Natural killer cell (primary cell): ENCODE data around the gene TTYH1. TPM values are rescaled to one million over a fixed set of nuclear protein-coding genes. Genes with fewer than 3 reads are reported as not detected.

Source experiments
- ATAC-seq, 3 donors: fragments of 150-1000 bp in 2 of 3; fragments of 200-7000 bp in 1 of 3; cut with Tn5 transposase; 1 replicate in 1 of 3; 2 replicates in 2 of 3; pipeline ENCODE4 v1.10.0; 2021; ENCODE audit warnings: mild to moderate bottlenecking in 2 of 3, moderate library complexity in 2 of 3
- DNase-seq, 2 donors: peaks; one replicate each; pipeline versions ENCODE4 v3.0.0 to v3.0.0-alpha.2; 2013 to 2021; ENCODE audit warnings: mixed read lengths in 1 of 2
- H3K27ac ChIP-seq: one replicate; pipeline ENCODE4 v1.5.1; 2013; ENCODE audit warnings: mild to moderate bottlenecking, low read length
- H3K27me3 ChIP-seq: one replicate; pipeline ENCODE4 v1.6.1; 2013; ENCODE audit warnings: low read length; ENCODE audit not compliant: control insufficient read depth, insufficient read depth
- H3K36me3 ChIP-seq: one replicate; pipeline ENCODE4 v1.6.1; 2013; ENCODE audit warnings: low read length; ENCODE audit not compliant: control insufficient read depth, insufficient read depth
- H3K4me1 ChIP-seq: one replicate; pipeline ENCODE4 v1.6.1; 2013; ENCODE audit warnings: low read length; ENCODE audit not compliant: control insufficient read depth, insufficient read depth
- H3K4me3 ChIP-seq: one replicate; pipeline ENCODE4 v1.5.1; 2013; ENCODE audit warnings: low read length
- H3K9me3 ChIP-seq: one replicate; pipeline ENCODE4 v1.6.1; 2013; ENCODE audit warnings: low read length; ENCODE audit not compliant: control insufficient read depth, insufficient read depth
- H3K27ac Mint-ChIP-seq, 2 donors: one replicate each; pipeline ENCODE4 v1.8.0; 2022; ENCODE audit warnings: mild to moderate bottlenecking in 2 of 2, mixed read lengths in 2 of 2, moderate library complexity in 1 of 2
- H3K27me3 Mint-ChIP-seq, 2 donors: one replicate each; pipeline ENCODE4 v1.8.0; 2022; ENCODE audit warnings: low read depth in 2 of 2, mixed read lengths in 2 of 2
- H3K36me3 Mint-ChIP-seq: one replicate; pipeline ENCODE4 v1.8.0; 2022; ENCODE audit warnings: mixed read lengths
- H3K4me1 Mint-ChIP-seq, 2 donors: one replicate each; pipeline ENCODE4 v1.8.0; 2022; ENCODE audit warnings: mixed read lengths in 2 of 2
- H3K4me3 Mint-ChIP-seq: one replicate; pipeline ENCODE4 v1.8.0; 2022; ENCODE audit warnings: mild to moderate bottlenecking, moderate library complexity, mixed read lengths
- H3K9me3 Mint-ChIP-seq, 2 donors: one replicate each; pipeline ENCODE4 v1.8.0; 2022; ENCODE audit warnings: mixed read lengths in 2 of 2
- WGBS: methylation state at CpG from one replicate; pipeline ENCODE4 v1.1.7; 2013; ENCODE audit warnings: missing lambda C conversion rate; ENCODE audit not compliant: insufficient coverage; 5-methylcytosine and 5-hydroxymethylcytosine counted together
- intact Hi-C: fragments of 100-400 bp; cut with micrococcal nuclease; formaldehyde crosslinking; loops from one replicate; pipeline ENCODE4 v1.14.2; 2022
- total RNA-seq, 4 donors: library from RNA; stranded (reverse); fragments of 120-200 nt in 1 of 4; gene quantifications; one replicate each; pipeline versions ENCODE4 v1.2.3 to v1.2.4, GENCODE V29; 2013 to 2022
- TF ChIP-seq, protein P1 (sequence below): fragments of 200-600 bp; IDR thresholded peaks from one replicate; pipeline ENCODE4 v1.8.0; 2022; ENCODE audit warnings: antibody characterized with exemption

TTYH1 gene
- total RNA-seq, 3 donors from 2014 or later (not counting 1 experiment from before 2014, with no cell fraction given) = 0.59 to 0.84 (median 0.65) TPM

DNA sequence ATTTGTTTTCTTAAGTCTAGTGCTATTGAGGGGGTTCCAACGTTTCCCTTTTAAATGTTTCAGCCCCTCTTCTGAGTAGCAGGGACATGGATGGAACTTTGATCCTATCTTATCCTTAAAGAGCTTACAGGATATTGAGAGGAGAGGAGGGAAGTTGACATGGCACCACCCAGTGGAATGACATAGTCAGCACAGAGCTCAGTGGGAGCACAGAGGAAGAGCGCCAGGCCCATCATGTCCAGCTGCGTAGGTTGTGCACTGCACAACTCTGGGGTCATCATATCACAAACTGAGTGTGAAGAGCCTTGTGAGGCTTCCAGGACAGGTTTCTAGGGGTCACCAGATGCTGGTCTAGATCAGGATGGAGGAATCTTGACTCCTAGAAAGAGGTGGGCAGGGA is 62.4 kb downstream of the TTYH1 start:
- intact Hi-C loops = loop anchor here (10.0 kb wide), 1 partner anchor 357 kb away; the partner anchor contains the start of gene KIR2DS4
- Histone ChIP-seq H3K36me3 (no peaks in the 10 kb centered on the region), H3K4me3 (no peak overlapping the region), H3K27me3 (peaks cover 6% of the 10 kb centered on the region), H3K9me3 (no peaks in the 10 kb centered on the region), H3K27ac (no peak overlapping the region), H3K4me1 (peaks cover 38% of the 10 kb centered on the region)
- H3K9me3 Mint-ChIP-seq = no peaks in the 10 kb centered on the region
- peaks cover 36 to 45% of the 10 kb centered on the region in 2 donors for H3K4me1 Mint-ChIP-seq
- DNase-seq (no peak), ATAC-seq (no peak)
- H3K36me3 Mint-ChIP-seq = no peaks in the 10 kb centered on the region
- TF ChIP-seq, protein P1, sequence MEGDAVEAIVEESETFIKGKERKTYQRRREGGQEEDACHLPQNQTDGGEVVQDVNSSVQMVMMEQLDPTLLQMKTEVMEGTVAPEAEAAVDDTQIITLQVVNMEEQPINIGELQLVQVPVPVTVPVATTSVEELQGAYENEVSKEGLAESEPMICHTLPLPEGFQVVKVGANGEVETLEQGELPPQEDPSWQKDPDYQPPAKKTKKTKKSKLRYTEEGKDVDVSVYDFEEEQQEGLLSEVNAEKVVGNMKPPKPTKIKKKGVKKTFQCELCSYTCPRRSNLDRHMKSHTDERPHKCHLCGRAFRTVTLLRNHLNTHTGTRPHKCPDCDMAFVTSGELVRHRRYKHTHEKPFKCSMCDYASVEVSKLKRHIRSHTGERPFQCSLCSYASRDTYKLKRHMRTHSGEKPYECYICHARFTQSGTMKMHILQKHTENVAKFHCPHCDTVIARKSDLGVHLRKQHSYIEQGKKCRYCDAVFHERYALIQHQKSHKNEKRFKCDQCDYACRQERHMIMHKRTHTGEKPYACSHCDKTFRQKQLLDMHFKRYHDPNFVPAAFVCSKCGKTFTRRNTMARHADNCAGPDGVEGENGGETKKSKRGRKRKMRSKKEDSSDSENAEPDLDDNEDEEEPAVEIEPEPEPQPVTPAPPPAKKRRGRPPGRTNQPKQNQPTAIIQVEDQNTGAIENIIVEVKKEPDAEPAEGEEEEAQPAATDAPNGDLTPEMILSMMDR = no peak
- H3K27ac Mint-ChIP-seq = no peak overlapping the region
- peaks cover 39 to 46% of the 10 kb centered on the region in 2 donors for H3K27me3 Mint-ChIP-seq
- H3K4me3 Mint-ChIP-seq = no peak overlapping the region
- 94% methylated on average over 2 of the region's 3 CpGs for WGBS

DNA sequence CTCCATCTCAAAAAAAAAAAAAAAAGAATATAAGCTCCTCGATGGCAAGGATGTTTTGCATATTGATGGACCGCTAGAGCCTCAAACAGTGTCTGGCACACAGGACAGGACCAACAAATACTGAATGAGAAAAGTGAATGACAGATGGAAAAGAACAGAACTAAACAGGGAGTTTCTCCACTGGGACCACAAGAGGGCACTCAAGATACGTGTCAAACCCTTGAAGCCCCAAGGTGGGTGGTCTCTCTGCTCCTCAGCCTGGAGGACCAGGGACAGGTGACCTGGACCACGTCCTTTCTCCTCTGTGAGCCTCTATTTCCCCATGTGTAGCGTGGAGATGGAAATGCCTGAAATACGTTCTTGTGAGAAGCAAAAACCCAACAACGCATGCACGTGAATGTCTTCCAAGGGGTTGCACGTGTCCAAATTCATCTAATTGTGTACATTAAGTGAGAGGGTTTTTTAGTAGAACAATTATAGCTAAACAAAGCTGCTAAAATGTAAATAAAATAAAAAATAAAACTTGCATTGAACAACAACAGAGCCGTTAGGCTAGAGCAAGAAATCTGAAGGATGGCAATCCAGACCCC is 63.5 kb downstream of the TTYH1 start:
- Histone ChIP-seq H3K9me3 (no peaks in the 10 kb centered on the region), H3K27ac (no peak overlapping the region), H3K27me3 (peaks cover 3% of the 10 kb centered on the region), H3K4me1 (peaks cover 41% of the 10 kb centered on the region), H3K4me3 (no peak overlapping the region), H3K36me3 (no peaks in the 10 kb centered on the region)
- Mint-ChIP-seq H3K36me3 (no peaks in the 10 kb centered on the region), H3K4me1 (peaks cover 42 to 44% of the 10 kb centered on the region in 2 donors), H3K27me3 (peaks cover 32 to 41% of the 10 kb centered on the region in 2 donors), H3K4me3 (peak overlapping the region; percentile 55), H3K9me3 (no peaks in the 10 kb centered on the region), H3K27ac (no peak overlapping the region)
- TF ChIP-seq, protein P1 = peak; percentile 81
- ATAC-seq (peak; percentile 61 to 73 (median 68)), DNase-seq (peak in 1 of 2 donors; percentile 75)
- 17% methylated on average over 8 of the region's 10 CpGs for WGBS
- intact Hi-C loops = loop anchor here (10.0 kb wide), 1 partner anchor 356 kb away; the partner anchor contains the start of gene KIR2DS4

DNA sequence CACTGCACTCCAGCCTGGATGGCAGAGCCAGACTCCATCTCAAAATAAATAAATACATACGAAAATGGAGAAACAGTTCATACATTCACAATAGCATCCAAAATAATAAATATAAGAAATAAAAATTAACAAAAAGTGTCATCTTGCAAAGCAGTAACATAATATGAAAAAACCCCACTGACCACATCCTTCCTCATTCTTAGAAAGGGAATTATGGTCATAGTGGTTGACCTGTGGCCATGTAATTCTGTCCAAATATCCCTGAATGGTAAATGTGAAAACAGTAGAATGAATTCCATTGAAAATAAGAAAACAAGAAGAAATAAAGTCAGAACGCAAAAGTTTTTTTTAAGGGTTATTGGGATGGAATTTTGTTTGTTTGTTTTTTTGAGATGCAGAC is 64.8 kb downstream of the TTYH1 start:
- Histone ChIP-seq H3K27me3 (peaks cover 8% of the 10 kb centered on the region), H3K4me3 (no peak overlapping the region), H3K36me3 (no peaks in the 10 kb centered on the region), H3K27ac (no peak overlapping the region), H3K4me1 (peaks cover 41% of the 10 kb centered on the region), H3K9me3 (no peaks in the 10 kb centered on the region)
- ATAC-seq (no peak), DNase-seq (no peak)
- H3K27me3 Mint-ChIP-seq = peaks cover 33 to 47% of the 10 kb centered on the region in 2 donors
- whole genome bisulfite sequencing = 9% methylated on average over 1 of the region's 2 CpGs
- no peak overlapping the region for H3K4me3 Mint-ChIP-seq
- peaks cover 42 to 52% of the 10 kb centered on the region in 2 donors for H3K4me1 Mint-ChIP-seq
- H3K9me3 Mint-ChIP-seq = no peaks in the 10 kb centered on the region
- H3K36me3 Mint-ChIP-seq = no peaks in the 10 kb centered on the region
- intact Hi-C loops = loop anchor here (5.0 kb wide), 2 partner anchors 52 to 72 kb away; no protein-coding TSS in a partner anchor
- no peak overlapping the region for H3K27ac Mint-ChIP-seq
- TF ChIP-seq, protein P1 = no peak
